OCI-LY3 (cell line): ENCODE results near the gene DGLUCY.
A peak's percentile ranks its signal among the peaks of the same experiment; 100 is the strongest.

Experiments
- H2AFZ ChIP-seq: fragments of 200-600, 300-600 bp; shearing (Covaris generic); 2 replicates; pipeline ENCODE4 v1.6.0; 2014; ENCODE audit warnings: antibody characterized with exemption, low read depth, low read length
- H3K27ac ChIP-seq: fragments of 200-600, 300-600 bp; sonication (generic); 2 replicates; pipeline ENCODE4 v1.5.1; 2014; ENCODE audit warnings: mild to moderate bottlenecking, low read length, moderate library complexity, mixed read lengths
- H3K27me3 ChIP-seq: fragments of 200-600, 300-600 bp; sonication (generic); 2 replicates; pipeline ENCODE4 v1.6.1; 2014; ENCODE audit warnings: low read depth, low read length, mixed read lengths
- H3K36me3 ChIP-seq: fragments of 200-600, 300-600 bp; sonication (generic); replicated peaks from 2 replicates; pipeline ENCODE3; 2014; ENCODE audit warnings: low read depth, low read length, mixed read lengths
- H3K4me1 ChIP-seq: fragments of 300-600, 200-600 bp; sonication (generic); 2 replicates; pipeline ENCODE4 v1.6.1; 2014; ENCODE audit warnings: low read length, mixed read lengths
- H3K4me2 ChIP-seq: fragments of 200-600, 300-600 bp; sonication (generic); 2 replicates; pipeline ENCODE4 v1.6.1; 2014; ENCODE audit warnings: low read length, mixed read lengths
- H3K4me3 ChIP-seq: fragments of 300-600, 200-600 bp; sonication (generic); 2 replicates; pipeline ENCODE4 v1.5.1; 2014; ENCODE audit warnings: antibody characterized with exemption, mild to moderate bottlenecking, low read length, moderate library complexity
- H3K79me2 ChIP-seq: fragments of 300-600, 200-600 bp; shearing (Covaris generic); 2 replicates; pipeline ENCODE4 v1.6.1; 2014; ENCODE audit warnings: mild to moderate bottlenecking, low read length, mixed read lengths
- H3K9ac ChIP-seq: fragments of 300-600, 200-600 bp; shearing (Covaris generic); 2 replicates; pipeline ENCODE4 v1.6.0; 2014; ENCODE audit warnings: mild to moderate bottlenecking, low read length, moderate library complexity
- H3K9me3 ChIP-seq: fragments of 200-600, 300-600 bp; shearing (Covaris generic); 2 replicates; pipeline ENCODE4 v1.6.1; 2014; ENCODE audit warnings: low read length, mixed read lengths; ENCODE audit not compliant: insufficient read depth
- H4K20me1 ChIP-seq: fragments of 200-600, 300-600 bp; sonication (generic); 2 replicates; pipeline ENCODE4 v1.6.1; 2016; ENCODE audit warnings: low read length, mixed read lengths; ENCODE audit not compliant: insufficient read depth
- EZH2phosphoT487 ChIP-seq: fragments of 200-600 bp; shearing (Covaris generic); IDR thresholded peaks from 2 replicates; pipeline ENCODE4 v1.6.1; 2018; ENCODE audit warnings: antibody characterized with exemption, mixed run types, low read depth
- TF ChIP-seq, protein P1 (sequence below): fragments of 200-600, 300-600 bp; sonication (generic); IDR thresholded peaks from 2 replicates; pipeline ENCODE4 v1.5.1; 2014; ENCODE audit warnings: antibody characterized with exemption, low read length, low read depth

Gene DGLUCY, protein sequence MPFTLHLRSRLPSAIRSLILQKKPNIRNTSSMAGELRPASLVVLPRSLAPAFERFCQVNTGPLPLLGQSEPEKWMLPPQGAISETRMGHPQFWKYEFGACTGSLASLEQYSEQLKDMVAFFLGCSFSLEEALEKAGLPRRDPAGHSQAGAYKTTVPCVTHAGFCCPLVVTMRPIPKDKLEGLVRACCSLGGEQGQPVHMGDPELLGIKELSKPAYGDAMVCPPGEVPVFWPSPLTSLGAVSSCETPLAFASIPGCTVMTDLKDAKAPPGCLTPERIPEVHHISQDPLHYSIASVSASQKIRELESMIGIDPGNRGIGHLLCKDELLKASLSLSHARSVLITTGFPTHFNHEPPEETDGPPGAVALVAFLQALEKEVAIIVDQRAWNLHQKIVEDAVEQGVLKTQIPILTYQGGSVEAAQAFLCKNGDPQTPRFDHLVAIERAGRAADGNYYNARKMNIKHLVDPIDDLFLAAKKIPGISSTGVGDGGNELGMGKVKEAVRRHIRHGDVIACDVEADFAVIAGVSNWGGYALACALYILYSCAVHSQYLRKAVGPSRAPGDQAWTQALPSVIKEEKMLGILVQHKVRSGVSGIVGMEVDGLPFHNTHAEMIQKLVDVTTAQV

DNA sequence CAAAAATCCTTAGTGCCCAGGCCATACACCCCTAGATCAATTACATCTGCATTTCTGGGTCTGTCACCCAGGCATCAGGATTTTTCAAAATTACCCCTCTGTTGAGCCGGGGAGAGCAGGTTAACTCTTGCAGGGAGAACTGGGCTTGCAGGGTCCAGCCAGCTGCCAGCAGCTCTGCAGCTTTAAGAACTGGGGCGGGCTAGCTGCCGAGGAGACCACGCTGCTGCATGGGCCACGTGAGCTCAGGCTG, at the start of gene DGLUCY:
TSS of gene DGLUCY (plus strand) at position 245 of the 250 bp plus-strand sequence. CDS start 46,222 bp downstream, outside the sequence.
- Histone ChIP-seq H3K9me3 (no peaks in the 10 kb centered on the region), H3K27me3 (no peaks in the 10 kb centered on the region), H3K4me1 (peaks cover 20% of the 10 kb centered on the region), H3K27ac (peak within 1 kb of the TSS; percentile 90), H3K36me3 (peaks cover 22% of the 10 kb centered on the region), H3K4me3 (peak within 1 kb of the TSS; percentile 92), H3K79me2 (peaks cover 47% of the 10 kb centered on the region), H3K9ac (peak within 1 kb of the TSS; percentile 96), H2AFZ (peak within 1 kb of the TSS; percentile 95), H4K20me1 (no peaks in the 10 kb centered on the region), H3K4me2 (peak within 1 kb of the TSS; percentile 98)
- TF ChIP-seq, protein P1, sequence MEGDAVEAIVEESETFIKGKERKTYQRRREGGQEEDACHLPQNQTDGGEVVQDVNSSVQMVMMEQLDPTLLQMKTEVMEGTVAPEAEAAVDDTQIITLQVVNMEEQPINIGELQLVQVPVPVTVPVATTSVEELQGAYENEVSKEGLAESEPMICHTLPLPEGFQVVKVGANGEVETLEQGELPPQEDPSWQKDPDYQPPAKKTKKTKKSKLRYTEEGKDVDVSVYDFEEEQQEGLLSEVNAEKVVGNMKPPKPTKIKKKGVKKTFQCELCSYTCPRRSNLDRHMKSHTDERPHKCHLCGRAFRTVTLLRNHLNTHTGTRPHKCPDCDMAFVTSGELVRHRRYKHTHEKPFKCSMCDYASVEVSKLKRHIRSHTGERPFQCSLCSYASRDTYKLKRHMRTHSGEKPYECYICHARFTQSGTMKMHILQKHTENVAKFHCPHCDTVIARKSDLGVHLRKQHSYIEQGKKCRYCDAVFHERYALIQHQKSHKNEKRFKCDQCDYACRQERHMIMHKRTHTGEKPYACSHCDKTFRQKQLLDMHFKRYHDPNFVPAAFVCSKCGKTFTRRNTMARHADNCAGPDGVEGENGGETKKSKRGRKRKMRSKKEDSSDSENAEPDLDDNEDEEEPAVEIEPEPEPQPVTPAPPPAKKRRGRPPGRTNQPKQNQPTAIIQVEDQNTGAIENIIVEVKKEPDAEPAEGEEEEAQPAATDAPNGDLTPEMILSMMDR, result no peak
- no peak for TF ChIP-seq EZH2phosphoT487

DNA sequence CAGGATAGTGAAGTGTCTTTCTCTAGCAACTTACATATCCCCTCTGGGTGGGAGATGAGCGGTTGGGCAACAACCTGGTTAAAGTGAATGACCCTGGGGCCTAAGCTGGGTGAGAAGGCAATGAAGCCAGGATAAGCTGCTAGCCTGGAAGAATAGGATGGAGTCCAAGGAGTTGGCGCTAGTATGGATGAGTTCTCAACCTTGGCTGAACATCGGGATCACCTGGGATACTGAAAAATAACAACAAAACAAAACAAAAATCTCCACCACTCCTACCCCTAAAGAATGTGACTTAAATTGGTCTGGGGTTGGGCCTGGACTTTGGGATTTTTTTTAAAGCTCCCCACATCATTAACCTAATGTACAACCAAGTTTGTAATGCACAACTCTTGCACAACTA, 48.6 kb upstream of the DGLUCY start:
- Histone ChIP-seq H4K20me1 (no peaks in the 10 kb centered on the region), H3K27ac (no peak overlapping the region), H2AFZ (no peak overlapping the region), H3K4me2 (no peak overlapping the region), H3K4me1 (peaks cover 22% of the 10 kb centered on the region), H3K9me3 (no peaks in the 10 kb centered on the region), H3K4me3 (no peak overlapping the region), H3K79me2 (no peaks in the 10 kb centered on the region), H3K27me3 (no peaks in the 10 kb centered on the region), H3K9ac (no peak overlapping the region), H3K36me3 (no peaks in the 10 kb centered on the region)
- TF ChIP-seq, protein P1, result no peak
- TF ChIP-seq EZH2phosphoT487, result no peak

DNA sequence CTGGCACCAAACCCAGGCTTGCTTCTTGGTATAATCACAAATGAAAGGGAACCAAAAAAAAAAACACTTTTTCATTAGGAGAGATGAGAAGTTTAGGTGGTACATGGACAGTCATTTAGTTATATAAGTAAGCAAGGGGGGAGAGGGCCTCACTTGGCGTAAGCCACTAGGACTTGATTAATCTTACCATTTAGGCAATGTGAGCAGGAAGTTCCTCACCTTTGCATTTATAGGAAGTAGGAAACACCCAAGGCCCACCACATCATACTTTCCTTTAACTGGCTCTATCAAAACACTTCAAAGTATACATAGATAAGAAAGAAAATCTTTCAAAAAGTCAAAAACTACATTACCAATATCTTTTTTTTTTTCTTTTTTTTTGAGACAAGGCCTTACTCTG, 46.7 kb upstream of the DGLUCY start:
- no peaks in the 10 kb centered on the region for H3K79me2 ChIP-seq
- no peaks in the 10 kb centered on the region for H4K20me1 ChIP-seq
- H3K9me3 ChIP-seq, result no peaks in the 10 kb centered on the region

DNA sequence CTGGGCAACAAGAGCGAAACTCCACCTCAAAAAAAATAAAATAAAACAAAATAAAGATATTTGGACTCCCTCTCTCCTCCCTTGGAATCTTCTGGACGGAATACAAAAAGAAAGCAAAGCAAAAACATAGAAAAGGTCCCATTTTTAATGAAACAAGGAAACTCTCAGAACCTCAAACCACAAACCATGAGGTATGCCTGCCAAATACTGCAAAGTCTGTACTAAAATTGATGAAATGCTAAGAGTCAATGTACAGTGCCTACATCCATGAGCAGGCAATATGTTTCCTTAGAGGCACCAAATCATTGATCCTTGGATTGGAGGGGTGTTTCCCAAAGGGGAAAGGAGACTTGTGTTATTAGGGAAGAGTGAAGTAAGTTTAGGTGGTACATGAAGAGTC, 45.2 kb upstream of the DGLUCY start:
- TF ChIP-seq, protein P1, result no peak
- no peak for TF ChIP-seq EZH2phosphoT487
- no peak overlapping the region for H2AFZ ChIP-seq
- H3K9ac ChIP-seq, result no peak overlapping the region
- H4K20me1 ChIP-seq, result no peaks in the 10 kb centered on the region
- no peaks in the 10 kb centered on the region for H3K9me3 ChIP-seq
- H3K4me1 ChIP-seq, result peaks cover 7% of the 10 kb centered on the region
- H3K27me3 ChIP-seq, result no peaks in the 10 kb centered on the region
- H3K4me3 ChIP-seq, result no peak overlapping the region
- H3K27ac ChIP-seq, result no peak overlapping the region
- H3K79me2 ChIP-seq, result no peaks in the 10 kb centered on the region
- H3K4me2 ChIP-seq, result no peak overlapping the region
- H3K36me3 ChIP-seq, result no peaks in the 10 kb centered on the region

More for the DNA sequence above, 46.7 kb upstream of the DGLUCY start:
- H3K27me3 ChIP-seq, result no peaks in the 10 kb centered on the region
- no peak overlapping the region for H2AFZ ChIP-seq
- no peaks in the 10 kb centered on the region for H3K36me3 ChIP-seq
- H3K27ac ChIP-seq, result no peak overlapping the region
- H3K9ac ChIP-seq, result no peak overlapping the region
- H3K4me3 ChIP-seq, result no peak overlapping the region
- TF ChIP-seq EZH2phosphoT487, result no peak
- TF ChIP-seq, protein P1, result no peak
- no peak overlapping the region for H3K4me2 ChIP-seq
- H3K4me1 ChIP-seq, result peaks cover 19% of the 10 kb centered on the region
